SK-N-MC (cell line): ENCODE data around the gene SCN7A.

Experiments used
- DNase-seq: peaks from one replicate; pipeline ENCODE4 v3.0.0-alpha.2; 2011; ENCODE audit warnings: low read depth, low spot score
- H3K27ac ChIP-seq: fragments of 200-600 bp; sonication (generic); 2 replicates; pipeline ENCODE4 v1.5.1; 2016; ENCODE audit warnings: mixed run types
- H3K36me3 ChIP-seq: fragments of 200-600 bp; sonication (generic); 2 replicates; pipeline ENCODE4 v1.6.1; 2017; ENCODE audit warnings: antibody characterized with exemption, low read length, mixed read lengths; ENCODE audit not compliant: insufficient read depth
- H3K4me3 ChIP-seq: fragments of 200-600 bp; sonication (generic); 2 replicates; pipeline ENCODE4 v1.5.1; 2016
- H3K9ac ChIP-seq: fragments of 200-600 bp; sonication (generic); 2 replicates; pipeline ENCODE4 v1.8.0; 2017; ENCODE audit warnings: mixed run types, mixed read lengths; ENCODE audit not compliant: insufficient read length
- H3K9me3 ChIP-seq: fragments of 200-600 bp; sonication (generic); 2 replicates; pipeline ENCODE4 v1.6.1; 2017; ENCODE audit warnings: low read depth, mild to moderate bottlenecking, antibody characterized with exemption, low read length, moderate library complexity, mixed read lengths
- EZH2 ChIP-seq: fragments of 200-600 bp; sonication (generic); IDR thresholded peaks from one replicate; pipeline ENCODE4 v1.6.1; 2017; ENCODE audit warnings: antibody characterized with exemption
- FOXP2 ChIP-seq: optimal IDR thresholded peaks from 2 replicates; pipeline ENCODE3; 2011; ENCODE audit warnings: mild to moderate bottlenecking, moderate library complexity; ENCODE audit not compliant: insufficient read depth; ENCODE audit errors: extremely low read length, control extremely low read depth
- POLR2AphosphoS5 ChIP-seq: IDR thresholded peaks from 2 replicates; pipeline ENCODE4 v1.6.1; 2012; ENCODE audit warnings: mild to moderate bottlenecking, low read depth, low read length, borderline replicate concordance

The SCN7A gene

GRCh38 chr2:166439078-166439477 is 55.0 kb downstream of the SCN7A start:
- DNase-seq, result no peak
- Histone ChIP-seq H3K9ac (no peak overlapping the region), H3K36me3 (no peaks in the 10 kb centered on the region), H3K4me3 (no peak overlapping the region), H3K27ac (no peak overlapping the region), H3K9me3 (no peaks in the 10 kb centered on the region)
- TF ChIP-seq POLR2AphosphoS5, result no peak
- no peak for TF ChIP-seq EZH2
- no peak for TF ChIP-seq FOXP2

DNA sequence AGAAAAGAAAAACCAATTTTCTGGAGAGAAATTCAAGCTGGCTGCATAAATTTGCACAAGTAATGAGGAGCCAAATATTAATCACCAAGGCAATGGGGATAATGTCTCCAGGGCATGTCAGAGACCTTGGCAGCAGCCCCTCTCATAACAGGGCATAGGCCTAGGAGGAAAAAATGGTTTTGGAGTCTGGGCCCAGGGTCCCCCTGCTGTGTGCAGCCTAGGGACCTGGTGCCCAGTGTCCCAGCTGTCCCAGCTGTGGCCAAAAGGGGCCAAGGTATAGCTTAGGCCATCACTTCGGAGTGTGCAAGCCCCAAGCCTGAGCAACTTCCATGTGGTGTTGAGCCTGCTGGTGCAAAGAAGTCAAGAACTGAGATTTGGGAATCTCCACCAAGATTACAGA is 57.1 kb downstream of the SCN7A start:
- Histone ChIP-seq H3K27ac (no peak overlapping the region), H3K36me3 (no peaks in the 10 kb centered on the region), H3K4me3 (no peak overlapping the region), H3K9ac (no peak overlapping the region), H3K9me3 (no peaks in the 10 kb centered on the region)
- no peak for TF ChIP-seq POLR2AphosphoS5
- no peak for TF ChIP-seq FOXP2
- TF ChIP-seq EZH2, result no peak
- no peak for DNase-seq

GRCh38 chr2:166436189-166436588 is 57.9 kb downstream of the SCN7A start:
- DNase-seq, result no peak
- H3K4me3 ChIP-seq, result no peak overlapping the region
- no peaks in the 10 kb centered on the region for H3K9me3 ChIP-seq
- H3K36me3 ChIP-seq, result no peaks in the 10 kb centered on the region
- no peak overlapping the region for H3K9ac ChIP-seq
- TF ChIP-seq POLR2AphosphoS5 (no peak), FOXP2 (no peak), EZH2 (no peak)
- H3K27ac ChIP-seq, result no peak overlapping the region

DNA sequence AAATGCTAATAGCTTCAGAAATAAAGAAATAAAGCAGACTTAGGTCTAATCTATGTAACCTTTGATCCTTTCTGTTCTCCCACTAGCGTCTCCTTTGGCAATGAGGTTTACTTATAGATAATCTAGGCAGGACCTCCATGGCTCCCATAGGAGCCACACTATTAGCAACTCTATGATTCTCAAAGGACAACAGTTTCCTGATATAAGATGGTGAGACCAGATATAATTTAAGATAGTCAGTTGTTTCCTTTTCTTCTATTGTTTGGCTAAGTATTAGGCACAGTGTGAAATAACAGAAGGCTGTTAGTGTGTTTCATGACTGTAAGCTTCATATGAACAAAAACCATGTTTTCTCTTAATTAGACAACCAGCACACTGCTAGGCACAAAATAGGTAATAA is 59.6 kb downstream of the SCN7A start:
- H3K4me3 ChIP-seq, result no peak overlapping the region
- H3K36me3 ChIP-seq, result no peaks in the 10 kb centered on the region
- TF ChIP-seq FOXP2 (no peak), EZH2 (no peak), POLR2AphosphoS5 (no peak)
- H3K9me3 ChIP-seq, result no peaks in the 10 kb centered on the region
- H3K9ac ChIP-seq, result no peak overlapping the region
- DNase-seq, result no peak
- H3K27ac ChIP-seq, result no peak overlapping the region

DNA sequence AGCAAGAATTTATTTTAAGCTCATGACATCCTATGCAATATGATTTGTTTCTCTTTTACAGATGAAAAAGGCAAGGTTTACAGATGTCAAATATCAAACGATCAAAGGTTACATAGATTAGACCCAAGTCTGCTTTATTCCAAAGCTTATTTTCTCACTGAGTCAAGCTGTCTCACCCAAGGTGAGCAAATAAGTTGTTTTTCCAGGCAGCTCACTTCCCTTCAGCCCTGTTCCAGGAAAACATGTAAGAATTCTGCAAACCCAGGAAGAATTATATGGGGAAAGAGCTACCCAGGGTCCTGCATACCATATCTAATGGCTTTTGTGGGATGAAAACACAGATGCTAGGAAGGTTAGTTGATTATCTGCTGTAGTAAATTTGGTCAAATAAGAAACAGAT is 60.6 kb downstream of the SCN7A start:
- TF ChIP-seq FOXP2, result no peak
- no peak for TF ChIP-seq EZH2
- no peak for TF ChIP-seq POLR2AphosphoS5
- H3K27ac ChIP-seq, result no peak overlapping the region
- no peaks in the 10 kb centered on the region for H3K9me3 ChIP-seq
- H3K4me3 ChIP-seq, result no peak overlapping the region
- no peak overlapping the region for H3K9ac ChIP-seq
- no peak for DNase-seq
- H3K36me3 ChIP-seq, result no peaks in the 10 kb centered on the region

GRCh38 chr2:166432331-166432730 is 61.7 kb downstream of the SCN7A start:
- no peak overlapping the region for H3K9ac ChIP-seq
- H3K36me3 ChIP-seq, result no peaks in the 10 kb centered on the region
- no peak overlapping the region for H3K4me3 ChIP-seq
- no peak for DNase-seq
- TF ChIP-seq POLR2AphosphoS5 (no peak), FOXP2 (no peak), EZH2 (no peak)
- no peak overlapping the region for H3K27ac ChIP-seq
- no peaks in the 10 kb centered on the region for H3K9me3 ChIP-seq

DNA sequence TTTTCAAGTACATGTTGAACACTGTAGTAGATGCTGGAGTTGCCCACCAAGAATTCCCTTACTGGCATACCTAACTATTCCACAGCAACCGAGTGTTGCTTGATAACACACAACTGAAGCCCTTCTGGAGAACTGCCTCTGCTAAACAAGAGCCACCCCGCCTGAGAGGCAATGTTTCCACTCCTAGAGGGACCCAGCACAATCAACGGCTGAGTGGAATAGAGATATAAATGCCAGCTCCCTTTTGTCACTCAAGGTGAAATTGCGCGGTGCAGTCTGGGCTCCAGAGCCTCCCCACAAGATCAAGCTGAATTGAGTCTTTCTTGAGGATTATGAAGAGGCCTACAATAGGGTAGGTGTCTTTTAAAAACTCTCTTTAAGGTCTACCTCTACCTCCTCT is 69.2 kb downstream of the SCN7A start:
- Histone ChIP-seq H3K36me3 (no peaks in the 10 kb centered on the region), H3K9ac (no peak overlapping the region), H3K27ac (no peak overlapping the region), H3K4me3 (no peak overlapping the region), H3K9me3 (no peaks in the 10 kb centered on the region)
- TF ChIP-seq POLR2AphosphoS5, result no peak
- TF ChIP-seq FOXP2, result no peak
- TF ChIP-seq EZH2, result no peak
- no peak for DNase-seq

- Histone ChIP-seq H3K9me3 (no peaks in the 10 kb centered on the region), H3K4me3 (no peak overlapping the region), H3K36me3 (no peaks in the 10 kb centered on the region), H3K9ac (no peak overlapping the region), H3K27ac (no peak overlapping the region)
- TF ChIP-seq EZH2 (no peak), FOXP2 (no peak), POLR2AphosphoS5 (no peak)
- DNase-seq, result peak; percentile 35
Observed at GRCh38 chr2:166419616-166419934, 74.5 kb downstream of the SCN7A start.

DNA sequence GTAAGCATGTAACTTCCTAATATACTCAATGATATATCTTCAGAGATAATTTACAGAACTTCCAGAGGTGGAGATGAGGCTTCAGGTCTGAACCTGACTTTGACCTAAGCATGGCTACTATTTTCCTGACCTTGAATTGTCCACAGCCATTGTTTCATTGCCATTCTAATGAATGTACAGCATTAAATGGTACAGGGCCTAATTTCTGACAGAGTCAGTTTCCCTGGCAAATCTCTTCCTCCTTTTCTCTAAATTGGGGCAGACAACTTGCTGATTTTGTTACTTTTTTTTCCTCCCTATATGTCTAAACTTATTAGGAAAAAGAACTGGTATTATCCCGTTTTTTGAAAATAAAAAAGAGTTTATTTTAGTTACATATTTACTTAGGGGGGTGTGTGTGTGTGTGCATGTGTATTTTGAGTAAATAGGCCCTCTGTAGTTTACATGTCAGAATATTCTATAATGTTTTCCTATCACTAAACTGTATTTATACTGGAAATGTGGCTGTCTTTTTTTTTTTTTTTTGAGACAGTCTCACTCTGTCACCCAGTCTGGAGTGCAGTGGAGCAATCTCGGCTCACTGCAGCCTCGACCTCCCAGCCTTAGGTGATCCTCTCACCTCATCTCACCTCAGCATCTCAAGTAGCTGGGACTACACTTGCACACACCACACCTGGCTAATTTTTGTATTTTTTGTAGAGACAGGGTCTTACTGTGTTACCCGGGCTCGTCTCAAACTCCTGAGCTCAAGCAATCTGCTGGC is 75.0 kb downstream of the SCN7A start:
- H3K27ac ChIP-seq, result no peak overlapping the region
- no peaks in the 10 kb centered on the region for H3K36me3 ChIP-seq
- no peak overlapping the region for H3K4me3 ChIP-seq
- H3K9me3 ChIP-seq, result no peaks in the 10 kb centered on the region
- TF ChIP-seq FOXP2 (no peak), EZH2 (no peak), POLR2AphosphoS5 (no peak)
- no peak for DNase-seq
- H3K9ac ChIP-seq, result no peak overlapping the region
